OCI-LY7 (cell line): Measurements from ENCODE around the gene SOX9.

Source experiments
- CTCF ChIP-seq: fragments of 200-600 bp; sonication (generic); conservative IDR thresholded peaks from 2 replicates; pipeline ENCODE4 v1.5.1; 2014; ENCODE audit warnings: mild to moderate bottlenecking, antibody characterized with exemption, low read length, moderate library complexity, mixed read lengths
- EZH2phosphoT487 ChIP-seq: fragments of 200-600 bp; sonication (generic); IDR thresholded peaks from 2 replicates; pipeline ENCODE4 v1.6.1; 2018; ENCODE audit warnings: low read depth, borderline replicate concordance, mild to moderate bottlenecking, mixed run types, antibody characterized with exemption, low read length, moderate library complexity, mixed read lengths

GRCh38 chr17:72104164-72104862 is 16.5 kb upstream of the SOX9 start:
- no peak for TF ChIP-seq CTCF
- no peak for TF ChIP-seq EZH2phosphoT487
